Body of pancreas (tissue), 4 donors: ENCODE results near the gene HTATSF1.

Experiments
- CTCF ChIP-seq, 7 experiments: fragments of 450-650 bp in 4 of 7; fragments of 200-600 bp in 3 of 7; sonication (generic) in 3 of 7; IDR thresholded peaks; one replicate each; pipeline ENCODE4 v1.5.1; 2016 to 2019; ENCODE audit warnings: antibody characterized with exemption in 7 of 7
- POLR2A ChIP-seq, 3 donors: fragments of 450-650 bp; IDR thresholded peaks; one replicate each; pipeline ENCODE4 v1.6.1; 2016; ENCODE audit warnings: antibody characterized with exemption in 3 of 3, mild to moderate bottlenecking in 2 of 3

GRCh38 chrX:136540226-136540625, 42.8 kb downstream of the HTATSF1 start:
- TF ChIP-seq CTCF (IDR thresholded peaks at IDR 0.05) = no peak
- no peak for TF ChIP-seq POLR2A (IDR thresholded peaks at IDR 0.05)
